OCI-LY7 (cell line): Measurements from ENCODE around the gene PTPRT. TPM values are rescaled to one million over a fixed set of nuclear protein-coding genes. Genes with fewer than 3 reads are reported as not detected.

Source experiments
- BruUV-seq: library from RNA; stranded (reverse); fragments of 400-500 nt; replicated peaks from 2 replicates; lab custom pipeline; 2021; lab: Mats Ljungman, UMichigan
- CTCF ChIA-PET: fragments of 300-600 bp; sonication (Branson Sonifier 250); formaldehyde crosslinking; loops from one replicate; lab custom pipeline; 2022; ENCODE audit warnings: antibody characterized with exemption; ENCODE audit not compliant: unreplicated experiment; lab: Charles Lee
- POLR2A ChIA-PET: fragments of 300-600 bp; sonication (Branson Sonifier 250); formaldehyde crosslinking; loops from one replicate; lab custom pipeline; 2022; ENCODE audit warnings: antibody characterized with exemption; lab: Charles Lee
- DNase-seq: peaks from one replicate; pipeline ENCODE4 v3.0.0-alpha.2; 2015; ENCODE audit warnings: low spot score
- H2AFZ ChIP-seq: fragments of 200-600 bp; sonication (generic), shearing (Covaris generic); 2 replicates; pipeline ENCODE4 v1.6.1; 2014; ENCODE audit warnings: mild to moderate bottlenecking, antibody characterized with exemption, low read length, moderate library complexity
- H3K27ac ChIP-seq: fragments of 200-600 bp; sonication (generic); 2 replicates; pipeline ENCODE4 v1.5.1; 2014; ENCODE audit warnings: mixed run types, low read depth, mild to moderate bottlenecking, moderate library complexity, low read length, inconsistent platforms; ENCODE audit not compliant: poor library complexity, severe bottlenecking
- H3K36me3 ChIP-seq: fragments of 200-600 bp; sonication (generic); 2 replicates; pipeline ENCODE4 v1.6.1; 2014; ENCODE audit warnings: mild to moderate bottlenecking, antibody characterized with exemption, low read length, moderate library complexity, mixed read lengths; ENCODE audit not compliant: insufficient read depth
- H3K4me1 ChIP-seq: fragments of 200-600 bp; sonication (generic); 2 replicates; pipeline ENCODE4 v1.5.1; 2014; ENCODE audit warnings: mild to moderate bottlenecking, low read length; ENCODE audit not compliant: insufficient read depth, poor library complexity, severe bottlenecking
- H3K4me2 ChIP-seq: fragments of 200-600 bp; sonication (generic); 2 replicates; pipeline ENCODE4 v1.6.1; 2014; ENCODE audit warnings: mild to moderate bottlenecking, low read length
- H3K4me3 ChIP-seq: fragments of 200-600 bp; sonication (generic); 2 replicates; pipeline ENCODE4 v1.5.1; 2014; ENCODE audit warnings: mild to moderate bottlenecking, low read depth, low read length; ENCODE audit not compliant: poor library complexity, severe bottlenecking
- H3K79me2 ChIP-seq: fragments of 200-600 bp; sonication (generic); 2 replicates; pipeline ENCODE4 v1.6.1; 2016; ENCODE audit warnings: low read depth, mild to moderate bottlenecking, low read length, moderate library complexity, mixed read lengths; ENCODE audit not compliant: insufficient read depth
- H3K9me2 ChIP-seq: fragments of 200-600 bp; sonication (generic); 2 replicates; pipeline ENCODE4 v1.6.1; 2016; ENCODE audit warnings: mild to moderate bottlenecking, low read length, mixed read lengths; ENCODE audit not compliant: insufficient read depth
- H3K9me3 ChIP-seq: fragments of 200-600 bp; sonication (generic); 2 replicates; pipeline ENCODE4 v1.6.1; 2014; ENCODE audit warnings: mild to moderate bottlenecking, mixed run types, low read length, mixed read lengths
- H4K20me1 ChIP-seq: fragments of 200-600 bp; sonication (generic); 2 replicates; pipeline ENCODE4 v1.6.1; 2014; ENCODE audit warnings: mild to moderate bottlenecking, antibody characterized with exemption, low read length, moderate library complexity, mixed read lengths; ENCODE audit not compliant: insufficient read depth
- CTCF ChIP-seq: fragments of 200-600 bp; sonication (generic); conservative IDR thresholded peaks from 2 replicates; pipeline ENCODE4 v1.5.1; 2014; ENCODE audit warnings: mild to moderate bottlenecking, antibody characterized with exemption, low read length, moderate library complexity, mixed read lengths
- EZH2phosphoT487 ChIP-seq: fragments of 200-600 bp; sonication (generic); IDR thresholded peaks from 2 replicates; pipeline ENCODE4 v1.6.1; 2018; ENCODE audit warnings: low read depth, borderline replicate concordance, mild to moderate bottlenecking, mixed run types, antibody characterized with exemption, low read length, moderate library complexity, mixed read lengths
- intact Hi-C: fragments of 100-400 bp; cut with micrococcal nuclease; formaldehyde crosslinking; loops from one replicate; pipeline ENCODE4 v1.10.0; 2022; ENCODE audit not compliant: unreplicated experiment
- total RNA-seq, 2 experiments: library from RNA; depleted of rRNA in 1 of 2; stranded (reverse); fragments of >200 nt in 1 of 2; shearing (Covaris generic) in 1 of 2; gene quantifications; 2 replicates each; pipeline ENCODE4 v1.2.3, GENCODE V29; 2014 to 2022

The PTPRT gene
- total RNA-seq, 2 experiments from 2014 or later, result not detected

- intact Hi-C loops, result no loop called here
- no TSS peak for BruUV-seq
- Histone ChIP-seq H3K4me1 (no peaks in the 10 kb centered on the region), H3K36me3 (no peaks in the 10 kb centered on the region), H2AFZ (no peak overlapping the region), H3K4me3 (no peak overlapping the region), H3K79me2 (no peaks in the 10 kb centered on the region), H3K9me2 (no peaks in the 10 kb centered on the region), H3K4me2 (no peak overlapping the region), H4K20me1 (no peaks in the 10 kb centered on the region), H3K9me3 (no peaks in the 10 kb centered on the region), H3K27ac (no peak overlapping the region)
- no peak for DNase-seq
- TF ChIP-seq CTCF (no peak), EZH2phosphoT487 (no peak)
- ChIA-PET CTCF (no interaction called here), POLR2A (no interaction called here)
Measured at GRCh38 chr20:42721923-42722322, 467.8 kb downstream of the PTPRT start.

- Histone ChIP-seq H3K9me2 (no peaks in the 10 kb centered on the region), H3K4me1 (no peaks in the 10 kb centered on the region), H3K4me2 (no peak overlapping the region), H3K79me2 (no peaks in the 10 kb centered on the region), H4K20me1 (no peaks in the 10 kb centered on the region), H3K9me3 (no peaks in the 10 kb centered on the region), H3K4me3 (no peak overlapping the region), H3K27ac (no peak overlapping the region), H2AFZ (no peak overlapping the region), H3K36me3 (no peaks in the 10 kb centered on the region)
- CTCF ChIA-PET, result no interaction called here
- TF ChIP-seq CTCF (no peak), EZH2phosphoT487 (no peak)
- intact Hi-C loops, result no loop called here
- BruUV-seq, result no TSS peak
- no peak for DNase-seq
- POLR2A ChIA-PET, result no interaction called here
Measured at GRCh38 chr20:42714298-42715141, 475.2 kb downstream of the PTPRT start.

- no peak for DNase-seq
- intact Hi-C loops, result no loop called here
- H3K9me2 ChIP-seq, result no peaks in the 10 kb centered on the region
- no peak overlapping the region for H3K27ac ChIP-seq
- no peaks in the 10 kb centered on the region for H3K36me3 ChIP-seq
- H3K4me1 ChIP-seq, result no peaks in the 10 kb centered on the region
- ChIA-PET POLR2A (no interaction called here), CTCF (no interaction called here)
- TF ChIP-seq EZH2phosphoT487 (no peak), CTCF (no peak)
- no peaks in the 10 kb centered on the region for H3K9me3 ChIP-seq
- H4K20me1 ChIP-seq, result no peaks in the 10 kb centered on the region
- no peak overlapping the region for H2AFZ ChIP-seq
- H3K4me2 ChIP-seq, result no peak overlapping the region
- no peaks in the 10 kb centered on the region for H3K79me2 ChIP-seq
- no peak overlapping the region for H3K4me3 ChIP-seq
- no TSS peak for BruUV-seq
Measured at GRCh38 chr20:42708266-42708665, 481.4 kb downstream of the PTPRT start.
